ENCODE data around the gene YWHAB.

- TF ChIP-seq, protein P1, sequence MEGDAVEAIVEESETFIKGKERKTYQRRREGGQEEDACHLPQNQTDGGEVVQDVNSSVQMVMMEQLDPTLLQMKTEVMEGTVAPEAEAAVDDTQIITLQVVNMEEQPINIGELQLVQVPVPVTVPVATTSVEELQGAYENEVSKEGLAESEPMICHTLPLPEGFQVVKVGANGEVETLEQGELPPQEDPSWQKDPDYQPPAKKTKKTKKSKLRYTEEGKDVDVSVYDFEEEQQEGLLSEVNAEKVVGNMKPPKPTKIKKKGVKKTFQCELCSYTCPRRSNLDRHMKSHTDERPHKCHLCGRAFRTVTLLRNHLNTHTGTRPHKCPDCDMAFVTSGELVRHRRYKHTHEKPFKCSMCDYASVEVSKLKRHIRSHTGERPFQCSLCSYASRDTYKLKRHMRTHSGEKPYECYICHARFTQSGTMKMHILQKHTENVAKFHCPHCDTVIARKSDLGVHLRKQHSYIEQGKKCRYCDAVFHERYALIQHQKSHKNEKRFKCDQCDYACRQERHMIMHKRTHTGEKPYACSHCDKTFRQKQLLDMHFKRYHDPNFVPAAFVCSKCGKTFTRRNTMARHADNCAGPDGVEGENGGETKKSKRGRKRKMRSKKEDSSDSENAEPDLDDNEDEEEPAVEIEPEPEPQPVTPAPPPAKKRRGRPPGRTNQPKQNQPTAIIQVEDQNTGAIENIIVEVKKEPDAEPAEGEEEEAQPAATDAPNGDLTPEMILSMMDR (IDR thresholded peaks at IDR 0.05; ENCODE audit: low read length): no peak
- TF ChIP-seq EZH2 (IDR thresholded peaks at IDR 0.05; ENCODE audit: borderline replicate concordance, low read length): no peak
Measured at GRCh38 chr20:44950368-44950767, 64.9 kb downstream of the YWHAB start.

All from OCI-LY1 (cell line).